Measurements from ENCODE around the gene PCDH9. TPM values are rescaled to one million over a fixed set of nuclear protein-coding genes. Genes with fewer than 3 reads are reported as not detected.
"Not testable (repeated sequence)": the region's sequence is repeated elsewhere in the genome, so short reads cannot be mapped to it uniquely, and the experiment has no call there.

The PCDH9 gene
- total and polyA plus RNA-seq, 11 donors = 3.0 to 39.6 (median 21.6) TPM

- TF ChIP-seq CTCF (IDR thresholded peaks at IDR 0.05) = no peak
- no peak for TF ChIP-seq POLR2A (IDR thresholded peaks at IDR 0.05)
- no peak for ATAC-seq
- Histone ChIP-seq H3K4me3 (no peak overlapping the region), H3K36me3 (no peaks in the 10 kb centered on the region), H3K27ac (no peak overlapping the region), H3K4me1 (no peaks in the 10 kb centered on the region), H3K9me3 (no peaks in the 10 kb centered on the region), H3K27me3 (no peaks in the 10 kb centered on the region)
- no peak for DNase-seq
- 89 to 96% (median 91%) methylated on average over 3 of the region's 3 CpGs for WGBS, 4 donors
- intact Hi-C loops (cut with DNase I) = no loop called here
Measured at GRCh38 chr13:66775196-66775595, 454.9 kb downstream of the PCDH9 start.

- TF ChIP-seq CTCF (IDR thresholded peaks at IDR 0.05) (no peak), POLR2A (IDR thresholded peaks at IDR 0.05) (no peak)
- no peak overlapping the region for H3K4me3 ChIP-seq
- H3K27ac ChIP-seq = no peak overlapping the region
- no peaks in the 10 kb centered on the region for H3K36me3 ChIP-seq
- intact Hi-C loops (cut with DNase I) = no loop called here
- ATAC-seq (no peak), DNase-seq (no peak)
- H3K4me1 ChIP-seq = no peaks in the 10 kb centered on the region
- 72 to 91% (median 88%) methylated on average over 2 of the region's 2 CpGs for WGBS, 4 donors
- no peaks in the 10 kb centered on the region for H3K27me3 ChIP-seq
- H3K9me3 ChIP-seq = no peaks in the 10 kb centered on the region
Measured at GRCh38 chr13:66774046-66774445, 456.1 kb downstream of the PCDH9 start.

GRCh38 chr13:66765559-66765958, 464.6 kb downstream of the PCDH9 start:
- H3K9me3 ChIP-seq = peaks cover 0 to 21% (median 15%) of the 10 kb centered on the region in 12 donors
- no peak overlapping the region for H3K27ac ChIP-seq
- ATAC-seq (no peak), DNase-seq (no peak)
- TF ChIP-seq POLR2A (IDR thresholded peaks at IDR 0.05) (no peak), CTCF (IDR thresholded peaks at IDR 0.05) (no peak)
- no peak overlapping the region for H3K4me3 ChIP-seq
- intact Hi-C loops (cut with DNase I) = no loop called here
- H3K36me3 ChIP-seq = no peaks in the 10 kb centered on the region
- no peaks in the 10 kb centered on the region for H3K27me3 ChIP-seq
- H3K4me1 ChIP-seq = no peaks in the 10 kb centered on the region

- H3K36me3 ChIP-seq; ATAC-seq; H3K4me1 ChIP-seq; H3K27ac ChIP-seq; intact Hi-C loops (cut with DNase I); H3K4me3 ChIP-seq; DNase-seq; H3K27me3 ChIP-seq: not testable (repeated sequence)
- H3K9me3 ChIP-seq = peaks cover 0 to 37% (median 21%) of the 10 kb centered on the region in 12 donors
- 76 to 83% (median 81%) methylated on average over 4 of the region's 4 CpGs for WGBS, 4 donors
Measured at GRCh38 chr13:66760678-66761077, 469.5 kb downstream of the PCDH9 start.

- H3K4me1 ChIP-seq = no peaks in the 10 kb centered on the region
- H3K9me3 ChIP-seq = peaks cover 0 to 37% (median 21%) of the 10 kb centered on the region in 12 donors
- WGBS, 4 donors = 94 to 100% (median 99%) methylated on average over 1 of the region's 1 CpG
- H3K4me3 ChIP-seq = no peak overlapping the region
- H3K36me3 ChIP-seq = no peaks in the 10 kb centered on the region
- ATAC-seq (no peak), DNase-seq (no peak)
- no peak for TF ChIP-seq CTCF (IDR thresholded peaks at IDR 0.05)
- no peak for TF ChIP-seq POLR2A (IDR thresholded peaks at IDR 0.05)
- intact Hi-C loops (cut with DNase I) = no loop called here
- no peak overlapping the region for H3K27ac ChIP-seq
- no peaks in the 10 kb centered on the region for H3K27me3 ChIP-seq
Measured at GRCh38 chr13:66759919-66760318, 470.2 kb downstream of the PCDH9 start.

Measured in heart left ventricle (tissue), 16 donors.